Transverse colon (tissue), 4 donors: ENCODE data around the gene TMEM11.
"Not testable (repeated sequence)": the region's sequence is repeated elsewhere in the genome, so short reads cannot be mapped to it uniquely, and the experiment has no call there.

Experiments used
- CTCF ChIP-seq, 5 experiments: fragments of 200-600 bp in 3 of 5; fragments of 450-650 bp in 2 of 5; sonication (generic) in 3 of 5; IDR thresholded peaks; 1 replicate in 2 of 5; 2 replicates in 3 of 5; pipeline ENCODE4 v1.5.1; 2016 to 2017; ENCODE audit warnings: antibody characterized with exemption in 5 of 5, inconsistent platforms in 3 of 5, mild to moderate bottlenecking in 2 of 5, moderate library complexity in 1 of 5
- POLR2A ChIP-seq: fragments of 450-650 bp; IDR thresholded peaks from one replicate; pipeline ENCODE4 v1.6.1; 2016; ENCODE audit warnings: antibody characterized with exemption, mild to moderate bottlenecking, moderate library complexity
- POLR2AphosphoS5 ChIP-seq, 3 donors: sonication (generic); formaldehyde crosslinking; IDR thresholded peaks; one replicate each; pipeline ENCODE4 v1.6.1; 2016; ENCODE audit warnings: antibody characterized with exemption in 3 of 3

- not testable (repeated sequence) for TF ChIP-seq POLR2AphosphoS5 (IDR thresholded peaks at IDR 0.05); POLR2A; CTCF (IDR thresholded peaks at IDR 0.05)
Measured at GRCh38 chr17:21192414-21192813, 21.5 kb downstream of the TMEM11 start.
